SK-N-SH (cell line): ENCODE data around the gene SKIC8. TPM values are rescaled to one million over a fixed set of nuclear protein-coding genes. Genes with fewer than 3 reads are reported as not detected.

Experiments used
- CTCF ChIA-PET: fragments of 300-600, 350-600 bp; formaldehyde crosslinking; extraction: SDS; loops from one replicate; lab custom pipeline; 2021; lab: Yijun Ruan, JAX
- POLR2A ChIA-PET: fragments of 350-600 bp; sonication (Branson Sonifier 250); formaldehyde crosslinking; extraction: SDS; loops from one replicate; lab custom pipeline; 2020; ENCODE audit warnings: antibody characterized with exemption, inconsistent platforms; lab: Yijun Ruan, JAX
- DNase-seq: peaks from one replicate; pipeline ENCODE4 v3.0.0; 2012
- H2AFZ ChIP-seq: fragments of 200-600 bp; sonication (generic); 2 replicates; pipeline ENCODE4 v1.8.1; 2016; ENCODE audit warnings: antibody characterized with exemption, mild to moderate bottlenecking, low read depth
- H3F3A ChIP-seq: fragments of 200-600 bp; sonication (generic); replicated peaks from 2 replicates; pipeline ENCODE3; 2016; ENCODE audit warnings: antibody characterized with exemption, mild to moderate bottlenecking; ENCODE audit not compliant: insufficient read depth
- H3K27ac ChIP-seq, 2 experiments: fragments of 200-500 bp in 1 of 2; fragments of 200-600 bp in 1 of 2; sonication (Bioruptor generic) in 1 of 2; sonication (generic), shearing (Covaris generic) in 1 of 2; 2 replicates each; pipeline versions ENCODE4 v1.5.1 to v1.6.1; 2014 to 2016; ENCODE audit warnings: low read depth in 2 of 2, inconsistent platforms in 1 of 2, low read length in 1 of 2, mild to moderate bottlenecking in 1 of 2, mixed read lengths in 1 of 2
- H3K27me3 ChIP-seq: fragments of 200-600 bp; sonication (generic), shearing (Covaris generic); 2 replicates; pipeline ENCODE4 v1.6.1; 2016; ENCODE audit warnings: mixed run types; ENCODE audit not compliant: insufficient read depth
- H3K36me3 ChIP-seq, 2 experiments: fragments of 200-500 bp in 1 of 2; fragments of 200-600 bp in 1 of 2; sonication (Bioruptor generic) in 1 of 2; sonication (generic) in 1 of 2; replicated peaks in 1 of 2; 2 replicates each; pipeline versions ENCODE3 to v1.5.1; 2014 to 2016; ENCODE audit warnings: low read length in 1 of 2, mild to moderate bottlenecking in 1 of 2; ENCODE audit not compliant: insufficient read depth in 2 of 2, control insufficient read depth in 1 of 2
- H3K4me1 ChIP-seq, 2 experiments: fragments of 200-500 bp in 1 of 2; fragments of 200-600 bp in 1 of 2; sonication (Bioruptor generic) in 1 of 2; sonication (generic), shearing (Covaris generic) in 1 of 2; 2 replicates each; pipeline versions ENCODE4 v1.5.1 to v1.6.1; 2014 to 2016; ENCODE audit warnings: low read depth in 1 of 2, low read length in 1 of 2, mixed run types in 1 of 2; ENCODE audit not compliant: insufficient read depth in 2 of 2, control insufficient read depth in 1 of 2
- H3K4me2 ChIP-seq: fragments of 200-600 bp; sonication (generic), shearing (Covaris generic); 2 replicates; pipeline ENCODE4 v1.6.1; 2017; ENCODE audit warnings: mixed run types
- H3K4me3 ChIP-seq, 2 experiments: fragments of 200-500 bp in 1 of 2; fragments of 200-600 bp in 1 of 2; sonication (Bioruptor generic) in 1 of 2; sonication (generic), shearing (Covaris generic) in 1 of 2; 2 replicates each; pipeline versions ENCODE4 v1.5.1 to v1.8.1; 2014 to 2016; ENCODE audit warnings: low read depth in 2 of 2, inconsistent platforms in 1 of 2, low read length in 1 of 2, mild to moderate bottlenecking in 1 of 2, mixed read lengths in 1 of 2, moderate library complexity in 1 of 2
- H3K79me2 ChIP-seq: fragments of 200-600 bp; sonication (generic); 2 replicates; pipeline ENCODE4 v1.8.1; 2017; ENCODE audit warnings: mild to moderate bottlenecking; ENCODE audit not compliant: insufficient read depth
- H3K9ac ChIP-seq: fragments of 200-600 bp; sonication (generic); 2 replicates; pipeline ENCODE4 v1.6.1; 2017; ENCODE audit warnings: mixed run types
- H3K9me2 ChIP-seq: fragments of 200-600 bp; sonication (generic); 2 replicates; pipeline ENCODE4 v1.6.1; 2017; ENCODE audit warnings: mixed run types
- H3K9me3 ChIP-seq: fragments of 200-600 bp; sonication (generic); 2 replicates; pipeline ENCODE4 v1.6.1; 2017; ENCODE audit warnings: mixed run types, mild to moderate bottlenecking, moderate library complexity
- H4K20me1 ChIP-seq: fragments of 200-600 bp; sonication (generic); 2 replicates; pipeline ENCODE4 v1.6.1; 2017; ENCODE audit warnings: mild to moderate bottlenecking, mixed run types; ENCODE audit not compliant: insufficient read depth
- ELF1 ChIP-seq: IDR thresholded peaks from 2 replicates; pipeline ENCODE4 v1.4.0; 2012
- EP300 ChIP-seq, 2 experiments: IDR thresholded peaks; 2 replicates each; pipeline versions ENCODE4 v1.4.0 to v1.6.1; 2012; ENCODE audit warnings: borderline replicate concordance in 1 of 2, low read depth in 1 of 2, low read length in 1 of 2
- FOSL2 ChIP-seq: IDR thresholded peaks from 2 replicates; pipeline ENCODE4 v1.4.0; 2012; ENCODE audit warnings: low read depth, mild to moderate bottlenecking, moderate library complexity, borderline replicate concordance
- FOXJ3 ChIP-seq: sonication (generic); formaldehyde crosslinking; IDR thresholded peaks from 2 replicates; pipeline ENCODE4 v1.5.1; 2020; ENCODE audit warnings: mild to moderate bottlenecking, missing genetic modification reagents
- FOXM1 ChIP-seq: IDR thresholded peaks from 2 replicates; pipeline ENCODE4 v1.4.0; 2012; ENCODE audit warnings: low read depth, mild to moderate bottlenecking
- GATA2 ChIP-seq: sonication (generic); formaldehyde crosslinking; IDR thresholded peaks from 2 replicates; pipeline ENCODE4 v1.5.0; 2020; ENCODE audit warnings: mild to moderate bottlenecking, missing genetic modification reagents
- MXI1 ChIP-seq: IDR thresholded peaks from 2 replicates; pipeline ENCODE4 v1.6.1; 2012; ENCODE audit warnings: mild to moderate bottlenecking, low read depth, low read length, improper control_type of control experiment
- POLR2AphosphoS5 ChIP-seq: IDR thresholded peaks from 2 replicates; pipeline ENCODE4 v1.6.1; 2012; ENCODE audit warnings: low read depth, low read length
- RAD21 ChIP-seq: IDR thresholded peaks from 2 replicates; pipeline ENCODE4 v1.6.1; 2012; ENCODE audit warnings: mild to moderate bottlenecking, low read length
- RCOR1 ChIP-seq: fragments of 150-350 bp; IDR thresholded peaks from 2 replicates; pipeline ENCODE4 v1.6.1; 2017; ENCODE audit warnings: antibody characterized with exemption, low read length
- RFX5 ChIP-seq: IDR thresholded peaks from 2 replicates; pipeline ENCODE4 v1.6.1; 2012; ENCODE audit warnings: mild to moderate bottlenecking, improper control_type of control experiment, low read length
- RXRA ChIP-seq: IDR thresholded peaks from 2 replicates; pipeline ENCODE4 v1.4.0; 2012; ENCODE audit warnings: low read depth, mild to moderate bottlenecking, borderline replicate concordance
- SIN3A ChIP-seq: IDR thresholded peaks from 2 replicates; pipeline ENCODE4 v1.6.1; 2012; ENCODE audit warnings: low read depth, mild to moderate bottlenecking, low read length, moderate library complexity, borderline replicate concordance
- SMC3 ChIP-seq: IDR thresholded peaks from 2 replicates; pipeline ENCODE4 v1.6.1; 2012; ENCODE audit warnings: low read depth, low read length, improper control_type of control experiment
- TCF12 ChIP-seq: IDR thresholded peaks from 2 replicates; pipeline ENCODE4 v1.4.0; 2012
- TEAD4 ChIP-seq: IDR thresholded peaks from 2 replicates; pipeline ENCODE4 v1.4.0; 2012; ENCODE audit warnings: mild to moderate bottlenecking, borderline replicate concordance; ENCODE audit not compliant: insufficient read depth
- YY1 ChIP-seq: IDR thresholded peaks from 2 replicates; pipeline ENCODE4 v1.4.0; 2012; ENCODE audit warnings: low read depth, mild to moderate bottlenecking
- WGBS: methylation state at CpG from one replicate; pipeline ENCODE4 v1.1.6; 2017; ENCODE audit warnings: low lambda C conversion rate; 5-methylcytosine and 5-hydroxymethylcytosine counted together
- polyA plus RNA-seq, 3 experiments: library from polyadenylated mRNA; depleted of rRNA; stranded (reverse); fragments of >200 nt; gene quantifications; 2 replicates each; pipeline ENCODE4 v1.2.3, GENCODE V29; 2012
- TF ChIP-seq, protein P1 (sequence below): fragments of 200-600 bp; sonication (generic); IDR thresholded peaks from 2 replicates; pipeline ENCODE4 v1.6.1; 2017; ENCODE audit warnings: antibody characterized with exemption, mild to moderate bottlenecking, moderate library complexity
- TF ChIP-seq, protein P2 (sequence below): IDR thresholded peaks from 2 replicates; pipeline ENCODE4 v1.4.0; 2012; ENCODE audit warnings: low read depth, borderline replicate concordance
- TF ChIP-seq, protein P3 (sequence below): IDR thresholded peaks from 2 replicates; pipeline ENCODE4 v1.4.0; 2012; ENCODE audit warnings: low read depth, borderline replicate concordance
- TF ChIP-seq, protein P4 (sequence below): IDR thresholded peaks from 2 replicates; pipeline ENCODE4; 2012

SKIC8 gene
- polyA plus RNA-seq, 1 of the 3 experiments (the other 2 are of a cell fraction), result 78.8 TPM

DNA sequence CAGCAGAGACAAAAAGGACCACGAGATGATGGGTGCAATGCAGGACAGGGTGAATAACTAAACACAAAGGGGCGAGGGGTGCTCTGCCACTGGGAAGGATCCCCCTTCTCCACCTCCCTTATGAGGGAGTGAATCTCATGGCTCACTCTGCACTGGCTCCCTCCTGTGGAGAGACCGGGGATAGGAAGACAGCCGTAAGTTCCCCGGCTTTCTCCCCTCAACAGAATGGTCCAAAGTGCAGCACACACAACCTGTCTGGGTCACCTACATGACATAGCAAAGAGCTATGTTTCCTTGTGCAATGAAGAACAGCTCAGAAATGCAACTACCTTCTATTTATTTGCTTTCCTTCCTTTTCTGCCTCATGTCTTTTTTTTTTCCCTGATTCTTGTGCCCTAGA is 57.3 kb downstream of the SKIC8 start:
- peaks cover 0 to 12% of the 10 kb centered on the region in 2 experiments; a peak in 1 of 4 replicates for H3K4me1 ChIP-seq
- WGBS, result 61% methylated on average over 3 of the region's 5 CpGs
- no peak overlapping the region for H3K4me2 ChIP-seq
- peaks cover 5% of the 10 kb centered on the region; the same call in 1 of the 2 replicates for H3K27me3 ChIP-seq
- H3K9ac ChIP-seq, result no peak overlapping the region
- H3K9me2 ChIP-seq, result no peaks in the 10 kb centered on the region
- DNase-seq, result peak; percentile 72
- H2AFZ ChIP-seq, result no peak overlapping the region
- TF ChIP-seq SMC3 (peak; percentile 30), RXRA (no peak), SIN3A (no peak)
- TF ChIP-seq, protein P1, sequence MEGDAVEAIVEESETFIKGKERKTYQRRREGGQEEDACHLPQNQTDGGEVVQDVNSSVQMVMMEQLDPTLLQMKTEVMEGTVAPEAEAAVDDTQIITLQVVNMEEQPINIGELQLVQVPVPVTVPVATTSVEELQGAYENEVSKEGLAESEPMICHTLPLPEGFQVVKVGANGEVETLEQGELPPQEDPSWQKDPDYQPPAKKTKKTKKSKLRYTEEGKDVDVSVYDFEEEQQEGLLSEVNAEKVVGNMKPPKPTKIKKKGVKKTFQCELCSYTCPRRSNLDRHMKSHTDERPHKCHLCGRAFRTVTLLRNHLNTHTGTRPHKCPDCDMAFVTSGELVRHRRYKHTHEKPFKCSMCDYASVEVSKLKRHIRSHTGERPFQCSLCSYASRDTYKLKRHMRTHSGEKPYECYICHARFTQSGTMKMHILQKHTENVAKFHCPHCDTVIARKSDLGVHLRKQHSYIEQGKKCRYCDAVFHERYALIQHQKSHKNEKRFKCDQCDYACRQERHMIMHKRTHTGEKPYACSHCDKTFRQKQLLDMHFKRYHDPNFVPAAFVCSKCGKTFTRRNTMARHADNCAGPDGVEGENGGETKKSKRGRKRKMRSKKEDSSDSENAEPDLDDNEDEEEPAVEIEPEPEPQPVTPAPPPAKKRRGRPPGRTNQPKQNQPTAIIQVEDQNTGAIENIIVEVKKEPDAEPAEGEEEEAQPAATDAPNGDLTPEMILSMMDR, result peak; percentile 59
- no peak overlapping the region for H3K27ac ChIP-seq
- H4K20me1 ChIP-seq, result no peaks in the 10 kb centered on the region
- no peaks in the 10 kb centered on the region for H3K36me3 ChIP-seq
- no peak overlapping the region for H3K4me3 ChIP-seq
- no peaks in the 10 kb centered on the region for H3F3A ChIP-seq
- ChIA-PET CTCF (interaction anchor here (0.6 to 11.0 kb wide), 26 partner anchors 8 to 662 kb away, joined by 3 to 168 read pairs (median 5); partner anchors contain the start of gene CIB2), POLR2A (no interaction called here)
- no peaks in the 10 kb centered on the region for H3K79me2 ChIP-seq
- no peaks in the 10 kb centered on the region for H3K9me3 ChIP-seq

DNA sequence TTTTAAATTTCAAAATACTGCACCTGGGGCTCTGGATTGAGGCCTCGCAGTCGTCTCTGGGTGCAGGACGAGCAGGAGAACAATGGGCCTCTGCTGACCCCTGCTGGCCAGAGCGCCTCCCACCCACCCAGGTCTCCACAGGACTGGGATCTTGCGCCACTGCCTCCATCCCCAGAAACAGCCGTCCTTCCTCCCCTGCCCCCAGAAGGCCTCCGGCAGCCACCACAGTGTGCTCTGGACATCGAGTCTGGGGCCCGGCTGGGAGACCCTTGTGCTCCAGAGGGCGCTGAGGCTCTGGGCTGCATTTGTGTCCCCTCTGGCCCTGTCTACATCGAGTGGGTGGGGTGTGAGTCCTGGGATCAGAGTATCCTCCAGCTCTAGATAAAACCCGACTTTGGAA is 58.4 kb downstream of the SKIC8 start:
- POLR2A ChIA-PET, result no interaction called here
- Histone ChIP-seq H2AFZ (peak overlapping the region; percentile 82), H3K4me1 (peaks cover 0 to 12% of the 10 kb centered on the region in 2 experiments; a peak in 1 of 4 replicates), H3K9me2 (no peaks in the 10 kb centered on the region), H3K4me3 (peak overlapping the region in 1 of 2 experiments; percentile 35; a peak in 1 of 4 replicates), H3K36me3 (no peaks in the 10 kb centered on the region), H4K20me1 (no peaks in the 10 kb centered on the region), H3K4me2 (no peak overlapping the region), H3K9me3 (no peaks in the 10 kb centered on the region), H3K9ac (no peak overlapping the region), H3F3A (no peaks in the 10 kb centered on the region), H3K27ac (no peak overlapping the region), H3K79me2 (no peaks in the 10 kb centered on the region), H3K27me3 (peaks cover 5% of the 10 kb centered on the region; the same call in 1 of the 2 replicates)
- 13% methylated on average over 11 of the region's 12 CpGs for WGBS
- CTCF ChIA-PET, result interaction anchor here (0.6 to 11.0 kb wide), 49 partner anchors 9 to 424 kb away, joined by 3 to 168 read pairs (median 5); partner anchors contain the start of gene CIB2
- DNase-seq, result peak; percentile 93
- TF ChIP-seq POLR2AphosphoS5, result no peak
- TF ChIP-seq SMC3, result peak; percentile 94
- TF ChIP-seq, protein P2, sequence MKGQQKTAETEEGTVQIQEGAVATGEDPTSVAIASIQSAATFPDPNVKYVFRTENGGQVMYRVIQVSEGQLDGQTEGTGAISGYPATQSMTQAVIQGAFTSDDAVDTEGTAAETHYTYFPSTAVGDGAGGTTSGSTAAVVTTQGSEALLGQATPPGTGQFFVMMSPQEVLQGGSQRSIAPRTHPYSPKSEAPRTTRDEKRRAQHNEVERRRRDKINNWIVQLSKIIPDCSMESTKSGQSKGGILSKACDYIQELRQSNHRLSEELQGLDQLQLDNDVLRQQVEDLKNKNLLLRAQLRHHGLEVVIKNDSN, result no peak
- TF ChIP-seq EP300 (IDR thresholded peaks at IDR 0.05; ENCODE audit: borderline replicate concordance in 1 of 2, low read depth in 1 of 2, low read length in 1 of 2), result peak in 1 of 2 experiments; percentile 13; a peak in 1 of 4 replicates
- no peak for TF ChIP-seq TCF12
- no peak for TF ChIP-seq TEAD4
- TF ChIP-seq, protein P1, result peak; percentile 88
- TF ChIP-seq, protein P3, sequence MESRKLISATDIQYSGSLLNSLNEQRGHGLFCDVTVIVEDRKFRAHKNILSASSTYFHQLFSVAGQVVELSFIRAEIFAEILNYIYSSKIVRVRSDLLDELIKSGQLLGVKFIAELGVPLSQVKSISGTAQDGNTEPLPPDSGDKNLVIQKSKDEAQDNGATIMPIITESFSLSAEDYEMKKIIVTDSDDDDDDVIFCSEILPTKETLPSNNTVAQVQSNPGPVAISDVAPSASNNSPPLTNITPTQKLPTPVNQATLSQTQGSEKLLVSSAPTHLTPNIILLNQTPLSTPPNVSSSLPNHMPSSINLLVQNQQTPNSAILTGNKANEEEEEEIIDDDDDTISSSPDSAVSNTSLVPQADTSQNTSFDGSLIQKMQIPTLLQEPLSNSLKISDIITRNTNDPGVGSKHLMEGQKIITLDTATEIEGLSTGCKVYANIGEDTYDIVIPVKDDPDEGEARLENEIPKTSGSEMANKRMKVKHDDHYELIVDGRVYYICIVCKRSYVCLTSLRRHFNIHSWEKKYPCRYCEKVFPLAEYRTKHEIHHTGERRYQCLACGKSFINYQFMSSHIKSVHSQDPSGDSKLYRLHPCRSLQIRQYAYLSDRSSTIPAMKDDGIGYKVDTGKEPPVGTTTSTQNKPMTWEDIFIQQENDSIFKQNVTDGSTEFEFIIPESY, result no peak
- TF ChIP-seq FOSL2, result no peak
- no peak for TF ChIP-seq FOXJ3 (CRISPR knock-in tag)
- no peak for TF ChIP-seq MXI1
- no peak for TF ChIP-seq GATA2 (CRISPR knock-in tag)
- TF ChIP-seq SIN3A, result no peak
- no peak for TF ChIP-seq RFX5
- TF ChIP-seq ELF1, result no peak
- no peak for TF ChIP-seq FOXM1
- TF ChIP-seq RCOR1, result no peak
- peak; percentile 95 for TF ChIP-seq RAD21
- TF ChIP-seq YY1, result no peak
- TF ChIP-seq, protein P4, sequence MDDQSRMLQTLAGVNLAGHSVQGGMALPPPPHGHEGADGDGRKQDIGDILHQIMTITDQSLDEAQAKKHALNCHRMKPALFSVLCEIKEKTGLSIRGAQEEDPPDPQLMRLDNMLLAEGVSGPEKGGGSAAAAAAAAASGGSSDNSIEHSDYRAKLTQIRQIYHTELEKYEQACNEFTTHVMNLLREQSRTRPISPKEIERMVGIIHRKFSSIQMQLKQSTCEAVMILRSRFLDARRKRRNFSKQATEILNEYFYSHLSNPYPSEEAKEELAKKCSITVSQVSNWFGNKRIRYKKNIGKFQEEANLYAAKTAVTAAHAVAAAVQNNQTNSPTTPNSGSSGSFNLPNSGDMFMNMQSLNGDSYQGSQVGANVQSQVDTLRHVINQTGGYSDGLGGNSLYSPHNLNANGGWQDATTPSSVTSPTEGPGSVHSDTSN, result no peak
